ENCODE data around the gene OXCT1. TPM values are rescaled to one million over a fixed set of nuclear protein-coding genes. Genes with fewer than 3 reads are reported as not detected.

OXCT1 gene
- total and polyA plus RNA-seq, 9 of the 15 experiments (the other 6 are each of a cell fraction or from before 2014, with no cell fraction given): 24.7 to 61.2 (median 41.9) TPM

DNA sequence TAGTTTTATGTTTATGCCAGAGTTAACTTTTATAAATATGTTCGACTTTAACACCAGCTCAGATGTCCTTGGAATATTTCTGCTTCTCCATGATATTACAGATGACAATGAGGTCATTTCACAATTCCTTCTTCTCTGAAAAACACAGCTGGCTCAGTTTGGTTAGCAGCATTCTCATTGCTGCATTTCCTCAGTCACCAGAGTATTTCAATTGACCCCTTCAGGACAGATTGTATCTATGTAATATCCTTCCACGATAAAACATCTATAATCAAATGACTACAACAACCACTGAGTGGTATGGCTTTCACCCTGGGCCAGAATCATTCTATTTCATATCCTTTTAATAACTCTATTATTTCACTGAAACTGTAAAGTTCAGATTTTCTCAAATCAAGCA, 148.7 kb downstream of the OXCT1 start:
- ChIA-PET CTCF (ENCODE audit: low intra/inter-chr PET ratio) (no interaction called here), POLR2A (no interaction called here)
- in situ Hi-C loops (cut with MboI): no loop called here
- no peak overlapping the region for H3K27ac ChIP-seq (ENCODE audit: extremely low read depth, low read depth, low read length)
- H3K9me1 ChIP-seq (ENCODE audit: control insufficient read depth, insufficient read depth, low read length): no peaks in the 10 kb centered on the region
- no TSS peak for BruUV-seq (replicated peaks)
- no peak for DNase-seq (ENCODE audit: extremely low read depth in 1 of 4, low spot score in 3 of 4)
- H3K36me3 ChIP-seq (ENCODE audit: control insufficient read depth, insufficient read depth, low read length): no peaks in the 10 kb centered on the region
- no peak for ATAC-seq
- no peak overlapping the region for H3K4me2 ChIP-seq (ENCODE audit: insufficient read depth, low read length)
- 2% methylated on average over 2 of the region's 2 CpGs for WGBS (ENCODE audit: insufficient coverage, low coverage, missing lambda C conversion rate)
- no peaks in the 10 kb centered on the region for H3K9me3 ChIP-seq (replicated peaks; ENCODE audit: control insufficient read depth, insufficient read depth, low read depth, low read length)
- intact Hi-C loops (cut with micrococcal nuclease): no loop called here
- H3K9ac ChIP-seq (ENCODE audit: insufficient read depth in 1 of 2, low read depth in 2 of 2, low read length in 2 of 2): no peak overlapping the region
- H3K27me3 ChIP-seq (ENCODE audit: control insufficient read depth in 2 of 2, insufficient read depth in 2 of 2, low read length in 2 of 2): no peaks in the 10 kb centered on the region
- FAIRE-seq: no peak
- no peaks in the 10 kb centered on the region for H3K79me2 ChIP-seq (ENCODE audit: control insufficient read depth, insufficient read depth, low read length)
- H3K4me3 ChIP-seq: no peak overlapping the region
- H3K4me1 ChIP-seq (replicated peaks in 1 of 2; ENCODE audit: control insufficient read depth in 2 of 2, insufficient read depth in 2 of 2, low read length in 2 of 2): no peaks in the 10 kb centered on the region
- H2AFZ ChIP-seq (ENCODE audit: low read depth, low read length): no peak overlapping the region
- H4K20me1 ChIP-seq (replicated peaks; ENCODE audit: control insufficient read depth, insufficient read depth, low read length): no peaks in the 10 kb centered on the region
- no peak for TF ChIP-seq SMARCA5 (IDR thresholded peaks at IDR 0.05)
- TF ChIP-seq MCM2 (IDR thresholded peaks at IDR 0.05; ENCODE audit: low read depth): no peak
- no peak for TF ChIP-seq CBX1 (IDR thresholded peaks at IDR 0.05; ENCODE audit: low read depth)
- TF ChIP-seq RBM17 (IDR thresholded peaks at IDR 0.05; ENCODE audit: borderline replicate concordance, low read depth, low read length): no peak
- TF ChIP-seq, protein P1, sequence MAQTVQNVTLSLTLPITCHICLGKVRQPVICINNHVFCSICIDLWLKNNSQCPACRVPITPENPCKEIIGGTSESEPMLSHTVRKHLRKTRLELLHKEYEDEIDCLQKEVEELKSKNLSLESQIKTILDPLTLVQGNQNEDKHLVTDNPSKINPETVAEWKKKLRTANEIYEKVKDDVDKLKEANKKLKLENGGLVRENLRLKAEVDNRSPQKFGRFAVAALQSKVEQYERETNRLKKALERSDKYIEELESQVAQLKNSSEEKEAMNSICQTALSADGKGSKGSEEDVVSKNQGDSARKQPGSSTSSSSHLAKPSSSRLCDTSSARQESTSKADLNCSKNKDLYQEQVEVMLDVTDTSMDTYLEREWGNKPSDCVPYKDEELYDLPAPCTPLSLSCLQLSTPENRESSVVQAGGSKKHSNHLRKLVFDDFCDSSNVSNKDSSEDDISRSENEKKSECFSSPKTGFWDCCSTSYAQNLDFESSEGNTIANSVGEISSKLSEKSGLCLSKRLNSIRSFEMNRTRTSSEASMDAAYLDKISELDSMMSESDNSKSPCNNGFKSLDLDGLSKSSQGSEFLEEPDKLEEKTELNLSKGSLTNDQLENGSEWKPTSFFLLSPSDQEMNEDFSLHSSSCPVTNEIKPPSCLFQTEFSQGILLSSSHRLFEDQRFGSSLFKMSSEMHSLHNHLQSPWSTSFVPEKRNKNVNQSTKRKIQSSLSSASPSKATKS (CRISPR knock-in tag; IDR thresholded peaks at IDR 0.05): no peak
- no peak for TF ChIP-seq CCAR2 (IDR thresholded peaks at IDR 0.05; ENCODE audit: low read depth, low read length)
- no peak for TF ChIP-seq ZNF76 (CRISPR knock-in tag; IDR thresholded peaks at IDR 0.05; ENCODE audit: borderline replicate concordance)
- no peak for TF ChIP-seq TARDBP (IDR thresholded peaks at IDR 0.05)
- TF ChIP-seq NUFIP1 (IDR thresholded peaks at IDR 0.05; ENCODE audit: partially characterized antibody): no peak
- TF ChIP-seq, protein P2, sequence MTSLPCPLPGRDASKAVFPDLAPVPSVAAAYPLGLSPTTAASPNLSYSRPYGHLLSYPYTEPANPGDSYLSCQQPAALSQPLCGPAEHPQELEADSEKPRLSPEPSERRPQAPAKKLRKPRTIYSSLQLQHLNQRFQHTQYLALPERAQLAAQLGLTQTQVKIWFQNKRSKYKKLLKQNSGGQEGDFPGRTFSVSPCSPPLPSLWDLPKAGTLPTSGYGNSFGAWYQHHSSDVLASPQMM (CRISPR knock-in tag; IDR thresholded peaks at IDR 0.05): no peak
- TF ChIP-seq, protein P3, sequence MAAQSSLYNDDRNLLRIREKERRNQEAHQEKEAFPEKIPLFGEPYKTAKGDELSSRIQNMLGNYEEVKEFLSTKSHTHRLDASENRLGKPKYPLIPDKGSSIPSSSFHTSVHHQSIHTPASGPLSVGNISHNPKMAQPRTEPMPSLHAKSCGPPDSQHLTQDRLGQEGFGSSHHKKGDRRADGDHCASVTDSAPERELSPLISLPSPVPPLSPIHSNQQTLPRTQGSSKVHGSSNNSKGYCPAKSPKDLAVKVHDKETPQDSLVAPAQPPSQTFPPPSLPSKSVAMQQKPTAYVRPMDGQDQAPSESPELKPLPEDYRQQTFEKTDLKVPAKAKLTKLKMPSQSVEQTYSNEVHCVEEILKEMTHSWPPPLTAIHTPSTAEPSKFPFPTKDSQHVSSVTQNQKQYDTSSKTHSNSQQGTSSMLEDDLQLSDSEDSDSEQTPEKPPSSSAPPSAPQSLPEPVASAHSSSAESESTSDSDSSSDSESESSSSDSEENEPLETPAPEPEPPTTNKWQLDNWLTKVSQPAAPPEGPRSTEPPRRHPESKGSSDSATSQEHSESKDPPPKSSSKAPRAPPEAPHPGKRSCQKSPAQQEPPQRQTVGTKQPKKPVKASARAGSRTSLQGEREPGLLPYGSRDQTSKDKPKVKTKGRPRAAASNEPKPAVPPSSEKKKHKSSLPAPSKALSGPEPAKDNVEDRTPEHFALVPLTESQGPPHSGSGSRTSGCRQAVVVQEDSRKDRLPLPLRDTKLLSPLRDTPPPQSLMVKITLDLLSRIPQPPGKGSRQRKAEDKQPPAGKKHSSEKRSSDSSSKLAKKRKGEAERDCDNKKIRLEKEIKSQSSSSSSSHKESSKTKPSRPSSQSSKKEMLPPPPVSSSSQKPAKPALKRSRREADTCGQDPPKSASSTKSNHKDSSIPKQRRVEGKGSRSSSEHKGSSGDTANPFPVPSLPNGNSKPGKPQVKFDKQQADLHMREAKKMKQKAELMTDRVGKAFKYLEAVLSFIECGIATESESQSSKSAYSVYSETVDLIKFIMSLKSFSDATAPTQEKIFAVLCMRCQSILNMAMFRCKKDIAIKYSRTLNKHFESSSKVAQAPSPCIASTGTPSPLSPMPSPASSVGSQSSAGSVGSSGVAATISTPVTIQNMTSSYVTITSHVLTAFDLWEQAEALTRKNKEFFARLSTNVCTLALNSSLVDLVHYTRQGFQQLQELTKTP (IDR thresholded peaks at IDR 0.05; ENCODE audit: low read depth in 1 of 2, partially characterized antibody in 2 of 2): no peak
- TF ChIP-seq, protein P4, sequence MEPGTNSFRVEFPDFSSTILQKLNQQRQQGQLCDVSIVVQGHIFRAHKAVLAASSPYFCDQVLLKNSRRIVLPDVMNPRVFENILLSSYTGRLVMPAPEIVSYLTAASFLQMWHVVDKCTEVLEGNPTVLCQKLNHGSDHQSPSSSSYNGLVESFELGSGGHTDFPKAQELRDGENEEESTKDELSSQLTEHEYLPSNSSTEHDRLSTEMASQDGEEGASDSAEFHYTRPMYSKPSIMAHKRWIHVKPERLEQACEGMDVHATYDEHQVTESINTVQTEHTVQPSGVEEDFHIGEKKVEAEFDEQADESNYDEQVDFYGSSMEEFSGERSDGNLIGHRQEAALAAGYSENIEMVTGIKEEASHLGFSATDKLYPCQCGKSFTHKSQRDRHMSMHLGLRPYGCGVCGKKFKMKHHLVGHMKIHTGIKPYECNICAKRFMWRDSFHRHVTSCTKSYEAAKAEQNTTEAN (CRISPR knock-in tag; IDR thresholded peaks at IDR 0.05): no peak
- TF ChIP-seq SAP30 (IDR thresholded peaks at IDR 0.05; ENCODE audit: borderline replicate concordance, insufficient read depth, low read depth, low read length, poor library complexity, severe bottlenecking): no peak
- TF ChIP-seq, protein P5, sequence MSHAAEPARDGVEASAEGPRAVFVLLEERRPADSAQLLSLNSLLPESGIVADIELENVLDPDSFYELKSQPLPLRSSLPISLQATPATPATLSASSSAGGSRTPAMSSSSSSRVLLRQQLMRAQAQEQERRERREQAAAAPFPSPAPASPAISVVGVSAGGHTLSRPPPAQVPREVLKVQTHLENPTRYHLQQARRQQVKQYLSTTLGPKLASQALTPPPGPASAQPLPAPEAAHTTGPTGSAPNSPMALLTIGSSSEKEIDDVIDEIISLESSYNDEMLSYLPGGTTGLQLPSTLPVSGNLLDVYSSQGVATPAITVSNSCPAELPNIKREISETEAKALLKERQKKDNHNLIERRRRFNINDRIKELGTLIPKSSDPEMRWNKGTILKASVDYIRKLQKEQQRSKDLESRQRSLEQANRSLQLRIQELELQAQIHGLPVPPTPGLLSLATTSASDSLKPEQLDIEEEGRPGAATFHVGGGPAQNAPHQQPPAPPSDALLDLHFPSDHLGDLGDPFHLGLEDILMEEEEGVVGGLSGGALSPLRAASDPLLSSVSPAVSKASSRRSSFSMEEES (CRISPR knock-in tag; IDR thresholded peaks at IDR 0.05): no peak

Measured in K562 (cell line).